Ishikawa (cell line): ENCODE data around the gene XRCC3.

Experiments
- EP300 ChIP-seq: IDR thresholded peaks from 2 replicates; pipeline ENCODE4 v1.6.1; 2012; ENCODE audit warnings: borderline replicate concordance
- MAX ChIP-seq: IDR thresholded peaks from 2 replicates; pipeline ENCODE4 v1.6.1; 2012
- TCF12 ChIP-seq: IDR thresholded peaks from 2 replicates; pipeline ENCODE4 v1.6.1; 2012; ENCODE audit warnings: low read depth
- TEAD4 ChIP-seq: IDR thresholded peaks from 2 replicates; pipeline ENCODE4 v1.6.1; 2012

GRCh38 chr14:103669370-103669769 lies 45.9 kb downstream of the XRCC3 start:
- TF ChIP-seq TCF12, result no peak
- TF ChIP-seq EP300, result no peak
- no peak for TF ChIP-seq TEAD4
- no peak for TF ChIP-seq MAX
